Subcutaneous adipose tissue (tissue), 4 donors: ENCODE measurements around the gene SCGB3A1. TPM values are rescaled to one million over a fixed set of nuclear protein-coding genes. Genes with fewer than 3 reads are reported as not detected.

Experiments used
- total RNA-seq, 4 donors: library from RNA; depleted of rRNA; stranded (reverse); fragments of >200 nt; gene quantifications; one replicate each; pipeline ENCODE4 v1.1.0, GENCODE V29; 2016
- TF ChIP-seq, protein P1 (sequence below): fragments of 450-650 bp; IDR thresholded peaks from one replicate; pipeline ENCODE4 v1.5.1; 2016; ENCODE audit warnings: low read depth, mild to moderate bottlenecking, control low read depth, antibody characterized with exemption, moderate library complexity

Gene SCGB3A1
- total RNA-seq, 4 donors from 2014 or later = not detected

DNA sequence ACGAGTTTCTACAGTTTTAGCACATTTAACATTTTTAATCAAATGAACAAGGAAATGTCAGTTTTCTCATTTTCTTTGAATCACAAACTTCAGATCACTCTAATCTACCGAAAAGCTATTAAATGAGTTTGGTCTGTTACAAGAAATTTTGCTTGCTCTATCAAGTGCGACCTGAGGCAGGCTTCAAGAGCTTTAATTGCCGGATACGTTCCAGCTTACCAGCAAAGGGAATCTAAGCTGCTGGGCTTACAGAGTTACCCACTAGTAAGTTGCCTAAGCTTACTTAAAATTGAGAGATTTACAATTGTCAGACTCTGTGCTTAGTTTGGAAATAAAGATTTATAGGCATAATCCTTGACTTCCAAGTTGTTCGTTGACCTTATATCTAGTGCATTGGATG lies 10.6 kb downstream of the SCGB3A1 start:
- TF ChIP-seq, protein P1, sequence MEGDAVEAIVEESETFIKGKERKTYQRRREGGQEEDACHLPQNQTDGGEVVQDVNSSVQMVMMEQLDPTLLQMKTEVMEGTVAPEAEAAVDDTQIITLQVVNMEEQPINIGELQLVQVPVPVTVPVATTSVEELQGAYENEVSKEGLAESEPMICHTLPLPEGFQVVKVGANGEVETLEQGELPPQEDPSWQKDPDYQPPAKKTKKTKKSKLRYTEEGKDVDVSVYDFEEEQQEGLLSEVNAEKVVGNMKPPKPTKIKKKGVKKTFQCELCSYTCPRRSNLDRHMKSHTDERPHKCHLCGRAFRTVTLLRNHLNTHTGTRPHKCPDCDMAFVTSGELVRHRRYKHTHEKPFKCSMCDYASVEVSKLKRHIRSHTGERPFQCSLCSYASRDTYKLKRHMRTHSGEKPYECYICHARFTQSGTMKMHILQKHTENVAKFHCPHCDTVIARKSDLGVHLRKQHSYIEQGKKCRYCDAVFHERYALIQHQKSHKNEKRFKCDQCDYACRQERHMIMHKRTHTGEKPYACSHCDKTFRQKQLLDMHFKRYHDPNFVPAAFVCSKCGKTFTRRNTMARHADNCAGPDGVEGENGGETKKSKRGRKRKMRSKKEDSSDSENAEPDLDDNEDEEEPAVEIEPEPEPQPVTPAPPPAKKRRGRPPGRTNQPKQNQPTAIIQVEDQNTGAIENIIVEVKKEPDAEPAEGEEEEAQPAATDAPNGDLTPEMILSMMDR = no peak

DNA sequence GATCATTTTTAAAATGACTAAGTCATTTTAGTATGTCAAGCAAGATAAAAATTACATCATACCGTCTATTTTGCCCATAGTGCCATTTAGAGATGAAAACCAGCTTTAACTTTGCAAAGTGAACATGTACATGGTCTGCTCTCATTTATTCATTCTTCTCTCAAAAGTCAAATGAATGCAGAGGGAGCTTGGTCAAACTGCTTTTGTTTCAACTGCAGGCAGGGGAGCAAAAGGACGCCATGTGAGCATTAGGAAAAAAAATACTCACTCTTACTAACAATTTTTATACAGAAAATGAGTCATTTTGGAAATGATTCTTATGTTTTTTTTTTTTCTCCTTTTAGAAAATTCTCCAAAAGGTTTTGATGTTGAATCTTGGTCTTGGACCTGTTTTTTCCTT lies 15.7 kb downstream of the SCGB3A1 start:
- TF ChIP-seq, protein P1 = no peak

DNA sequence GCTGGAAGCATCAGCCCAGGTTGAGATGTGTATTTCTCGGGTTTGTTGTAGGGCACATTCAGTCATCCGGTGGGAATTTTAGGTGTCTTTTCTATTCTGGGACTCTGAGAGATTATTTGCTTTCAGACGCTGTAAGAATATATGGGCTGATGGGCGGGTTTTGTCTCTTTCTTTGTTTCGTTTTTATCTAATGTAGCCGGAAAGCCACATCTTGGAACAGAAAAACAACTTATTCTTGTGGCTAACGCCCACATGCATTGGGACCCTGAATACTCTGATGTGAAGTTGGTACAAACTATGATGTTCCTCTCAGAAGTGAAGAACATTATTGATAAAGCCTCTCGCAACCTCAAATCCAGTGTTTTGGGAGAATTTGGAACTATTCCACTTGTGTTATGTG lies 22.4 kb downstream of the SCGB3A1 start:
- TF ChIP-seq, protein P1 = no peak

DNA sequence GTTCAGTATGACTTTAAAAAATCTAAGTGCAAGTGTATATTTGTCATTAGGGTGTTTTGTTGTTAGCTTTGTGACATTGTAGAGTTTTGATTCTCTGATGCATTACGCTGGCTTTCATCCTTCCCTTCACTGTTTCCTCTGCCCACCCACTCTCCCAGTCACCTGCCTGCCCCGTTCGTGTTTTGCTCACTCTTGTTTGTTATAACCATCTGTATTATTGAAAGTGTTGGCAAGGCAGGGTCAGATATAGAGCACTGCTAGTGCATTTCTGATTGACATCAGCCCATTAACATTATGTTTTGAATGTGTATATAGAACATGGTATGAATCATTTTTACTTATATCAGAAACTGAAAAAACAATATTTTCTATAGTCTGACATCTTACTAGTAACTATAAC lies 27.3 kb downstream of the SCGB3A1 start:
- TF ChIP-seq, protein P1 = no peak

DNA sequence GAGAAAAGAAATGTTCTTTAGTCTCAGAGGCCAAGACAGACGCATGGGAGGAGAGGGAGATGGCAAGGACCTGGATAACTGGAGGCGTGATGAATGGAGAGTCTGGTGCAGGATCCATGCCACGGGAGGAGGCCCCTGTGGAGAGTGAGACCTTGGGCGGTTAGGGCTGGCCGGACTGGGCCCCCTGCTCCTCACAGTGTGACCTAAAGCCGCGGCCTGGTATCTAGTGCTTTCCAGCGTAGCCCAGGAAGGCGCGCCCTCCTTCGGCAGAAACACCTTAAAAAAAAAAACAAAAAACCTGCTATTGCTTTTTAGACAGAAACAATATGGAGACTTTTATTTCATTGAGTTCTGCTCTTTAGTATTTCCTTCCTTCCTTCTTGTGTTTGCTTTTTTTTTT lies 33.1 kb downstream of the SCGB3A1 start:
- TF ChIP-seq, protein P1 = no peak

DNA sequence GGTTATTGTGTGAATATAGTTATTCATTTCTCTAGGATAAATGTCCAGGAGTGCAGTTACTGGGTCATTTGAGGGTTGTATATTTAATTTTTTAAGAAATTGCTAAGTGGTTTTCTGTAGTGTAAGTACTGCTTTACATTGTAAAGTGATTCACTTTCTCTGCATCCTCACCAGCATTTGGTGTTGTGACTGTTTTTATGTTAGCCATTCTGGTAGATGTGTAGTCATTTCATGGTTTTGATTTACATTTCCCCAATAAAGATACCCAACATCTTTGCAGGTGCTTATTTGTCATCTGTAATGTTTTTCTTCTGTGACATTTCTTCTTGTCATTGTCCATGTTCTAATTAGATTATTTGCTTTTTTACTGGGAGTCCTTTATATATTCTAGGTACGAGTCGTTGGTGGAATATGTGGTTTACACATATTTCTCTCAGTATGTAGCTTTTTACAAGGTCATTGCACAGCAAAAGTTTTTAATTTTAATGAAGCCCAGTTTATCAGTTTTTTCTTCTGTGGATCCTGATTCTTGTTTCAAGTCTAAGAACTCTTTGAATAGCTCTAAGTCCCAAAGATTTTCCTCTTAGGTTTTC lies 34.0 kb downstream of the SCGB3A1 start:
- TF ChIP-seq, protein P1 = no peak

DNA sequence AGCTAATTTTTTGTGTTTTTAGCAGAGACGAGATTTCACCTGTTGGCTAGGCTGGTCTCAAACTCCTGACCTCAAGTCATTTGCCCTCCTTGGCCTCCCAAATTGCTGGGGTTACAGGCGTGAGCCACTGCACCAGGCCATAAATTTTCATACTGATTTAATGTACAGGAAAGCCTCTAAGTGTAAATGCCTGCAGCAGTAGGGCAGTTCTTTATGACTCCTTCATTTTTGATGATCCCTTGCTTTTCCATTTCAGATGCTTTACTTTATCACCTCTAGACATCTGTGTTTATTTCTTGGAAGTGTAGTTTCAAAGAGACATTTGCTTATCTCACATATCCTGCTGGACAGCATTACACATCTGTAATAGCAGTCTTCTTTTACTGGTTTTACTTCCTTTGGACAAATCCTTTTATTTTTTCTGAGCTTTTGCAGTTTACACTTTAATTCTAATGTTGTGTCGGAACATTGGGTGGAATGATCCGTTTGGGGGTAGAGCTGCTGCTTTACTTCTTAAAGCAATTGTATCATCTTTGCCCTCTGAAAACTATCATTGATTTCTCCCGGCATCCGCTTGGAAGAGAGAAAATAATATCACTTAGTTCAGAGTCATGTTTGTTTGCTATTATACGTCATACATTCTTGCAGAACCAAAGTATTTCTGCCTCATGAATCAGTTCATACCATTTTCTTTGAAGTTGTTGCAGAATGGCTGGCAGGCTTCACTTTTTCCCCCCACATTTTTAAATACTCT lies 36.0 kb downstream of the SCGB3A1 start:
- TF ChIP-seq, protein P1 = no peak
